GM15510 (cell line): ENCODE measurements around the gene LPGAT1.

ENCODE experiments used
- POLR2A ChIP-seq: IDR thresholded peaks from 3 replicates; pipeline ENCODE4 v1.6.1; 2011; ENCODE audit warnings: borderline replicate concordance; ENCODE audit not compliant: insufficient read length; ENCODE audit errors: extremely low read depth

LPGAT1 gene

DNA sequence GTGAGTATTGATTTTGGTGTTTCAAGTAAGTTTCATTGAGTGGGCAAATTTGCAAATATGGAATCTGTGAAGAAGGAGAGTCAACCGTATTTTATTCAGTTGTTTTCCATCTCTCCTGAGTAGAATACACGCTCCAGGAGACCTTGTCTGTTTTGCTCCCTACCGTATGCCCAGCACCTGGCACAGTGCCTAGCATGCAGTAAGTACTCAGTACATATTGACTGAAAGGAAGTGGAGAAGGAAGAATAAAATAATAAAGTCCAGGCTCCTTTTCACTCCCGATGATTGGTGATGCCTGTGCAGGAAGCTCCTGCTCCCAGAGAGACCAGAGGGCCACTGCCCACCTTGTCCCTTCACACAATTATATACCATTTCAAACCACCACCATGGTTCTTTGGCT, 95.8 kb downstream of the LPGAT1 start:
- no peak for TF ChIP-seq POLR2A

DNA sequence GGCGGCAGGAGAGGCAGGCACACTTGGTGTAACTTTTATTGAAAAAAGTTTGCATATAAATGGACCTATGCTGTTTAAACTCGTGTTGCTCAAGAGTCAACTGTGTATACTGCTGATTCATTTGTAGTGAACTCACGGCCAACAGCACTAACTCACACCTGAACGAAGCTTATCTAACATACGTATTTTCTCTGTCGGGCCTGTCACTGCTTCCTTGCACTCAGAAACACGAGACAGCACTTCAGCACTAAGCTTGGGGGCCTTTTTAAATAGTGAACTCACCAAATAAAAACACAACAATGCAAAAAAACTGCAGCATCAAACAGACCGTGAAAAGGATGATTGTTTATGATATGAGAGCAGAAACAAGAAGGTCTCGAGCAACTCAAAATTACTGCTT, 96.2 kb downstream of the LPGAT1 start:
- TF ChIP-seq POLR2A: no peak

DNA sequence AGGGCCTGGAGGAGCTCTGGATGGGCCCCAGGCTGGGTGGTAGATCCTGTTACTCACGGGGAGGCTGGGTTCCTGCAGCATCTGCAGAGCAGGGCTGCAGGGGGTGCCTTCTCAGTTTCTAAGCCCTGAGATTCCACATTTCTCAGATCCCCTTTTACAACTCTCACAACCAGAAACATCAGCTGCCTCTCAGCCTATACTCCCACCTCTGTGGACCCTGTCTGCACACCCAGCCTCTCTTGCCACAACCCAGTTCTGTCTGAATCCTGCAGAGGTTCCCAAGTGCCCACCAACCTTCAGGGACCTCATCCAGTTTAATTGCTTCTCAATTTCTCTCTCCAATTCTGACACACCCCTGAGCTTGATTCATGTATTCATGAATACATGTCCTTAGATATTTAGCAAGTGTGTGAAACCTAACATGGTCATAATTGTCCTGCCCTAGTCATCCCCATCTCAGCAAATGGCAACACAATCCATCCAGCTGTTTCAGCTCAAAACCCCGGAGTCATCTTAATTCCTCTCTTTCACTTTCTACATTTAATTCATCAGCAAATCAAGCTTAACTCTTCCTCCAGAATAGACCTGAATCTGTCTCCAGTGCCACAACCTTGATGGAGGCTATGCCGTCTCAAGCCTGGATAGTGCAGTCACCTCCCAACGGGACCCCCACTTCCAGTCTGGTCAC, 98.1 kb downstream of the LPGAT1 start:
- no peak for TF ChIP-seq POLR2A

DNA sequence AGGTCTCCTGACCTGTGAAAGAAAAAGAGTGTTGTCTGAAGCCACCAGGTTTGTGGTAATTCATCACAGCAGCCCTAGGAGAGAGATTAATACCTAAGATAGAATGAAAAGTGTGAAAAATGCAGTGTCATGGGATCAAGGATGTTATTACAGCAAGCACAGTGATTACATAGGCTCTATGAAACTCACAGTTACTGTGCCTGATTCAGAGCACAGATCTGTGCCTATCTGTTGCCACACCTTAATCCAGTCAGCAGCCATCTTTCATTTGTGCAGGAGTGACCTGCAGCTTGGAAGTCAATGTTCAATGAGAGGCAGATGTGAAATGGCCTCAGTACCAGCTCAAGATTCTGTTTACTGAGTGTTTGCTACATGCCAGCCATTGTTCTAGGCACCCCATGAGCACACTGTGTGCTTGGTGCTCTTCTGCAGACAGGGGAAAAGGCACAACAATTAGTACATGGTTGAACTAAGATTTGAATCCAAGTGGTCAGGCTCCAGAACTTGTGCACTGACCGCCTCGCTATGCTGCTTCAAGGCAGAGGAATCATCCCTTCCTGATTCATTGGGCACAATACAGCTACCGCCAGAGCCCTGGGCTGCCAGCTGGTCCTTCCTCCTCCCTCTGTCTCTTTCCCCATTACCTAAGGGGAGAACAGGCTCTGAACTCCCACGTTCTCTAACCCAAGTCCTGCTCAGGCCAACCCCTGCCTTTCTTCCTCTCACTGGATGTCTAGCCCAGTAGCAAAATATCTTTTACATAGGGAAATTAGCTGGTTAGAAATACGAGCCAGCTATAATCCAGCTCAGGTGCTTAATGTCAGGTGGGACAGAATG, 98.9 kb downstream of the LPGAT1 start:
- no peak for TF ChIP-seq POLR2A

DNA sequence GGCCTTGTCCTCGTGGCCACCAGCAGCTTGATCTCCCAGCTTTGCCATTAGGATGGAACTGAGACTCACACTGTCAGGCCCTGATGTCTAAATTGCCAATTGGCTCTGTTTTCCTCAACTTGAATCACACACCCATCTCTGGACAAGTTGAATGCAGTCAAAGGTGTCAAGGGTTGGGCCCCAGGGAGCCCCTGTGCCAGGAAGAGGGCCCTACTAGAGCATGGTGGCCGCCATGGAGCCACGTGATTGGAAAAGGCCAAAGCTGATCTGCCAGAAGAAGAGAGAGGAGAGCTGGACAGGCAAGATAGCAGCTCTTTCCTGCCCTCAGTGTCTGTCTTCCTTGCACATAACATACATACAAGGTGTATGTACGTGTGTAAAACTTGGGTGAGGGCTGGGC, 100.2 kb downstream of the LPGAT1 start:
- no peak for TF ChIP-seq POLR2A

DNA sequence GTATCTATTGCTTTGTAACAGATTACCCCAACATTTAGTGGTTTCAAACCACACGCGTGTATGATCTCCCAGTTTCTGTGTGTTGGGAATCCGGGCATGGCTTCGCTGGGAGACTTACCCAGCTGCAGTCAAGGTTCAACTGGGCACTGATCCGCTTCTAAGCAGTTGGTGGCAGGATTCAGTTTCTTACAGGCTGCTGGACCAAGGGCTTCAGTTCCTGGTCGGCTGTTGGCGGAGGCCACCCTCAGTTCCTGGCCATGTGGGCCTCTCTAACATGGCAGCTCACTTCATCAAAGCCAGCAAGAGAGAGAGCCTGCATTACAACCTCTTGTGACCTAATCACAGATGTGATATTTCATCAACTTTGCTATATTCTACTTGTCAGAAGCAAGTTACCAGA, 101.3 kb downstream of the LPGAT1 start:
- no peak for TF ChIP-seq POLR2A

DNA sequence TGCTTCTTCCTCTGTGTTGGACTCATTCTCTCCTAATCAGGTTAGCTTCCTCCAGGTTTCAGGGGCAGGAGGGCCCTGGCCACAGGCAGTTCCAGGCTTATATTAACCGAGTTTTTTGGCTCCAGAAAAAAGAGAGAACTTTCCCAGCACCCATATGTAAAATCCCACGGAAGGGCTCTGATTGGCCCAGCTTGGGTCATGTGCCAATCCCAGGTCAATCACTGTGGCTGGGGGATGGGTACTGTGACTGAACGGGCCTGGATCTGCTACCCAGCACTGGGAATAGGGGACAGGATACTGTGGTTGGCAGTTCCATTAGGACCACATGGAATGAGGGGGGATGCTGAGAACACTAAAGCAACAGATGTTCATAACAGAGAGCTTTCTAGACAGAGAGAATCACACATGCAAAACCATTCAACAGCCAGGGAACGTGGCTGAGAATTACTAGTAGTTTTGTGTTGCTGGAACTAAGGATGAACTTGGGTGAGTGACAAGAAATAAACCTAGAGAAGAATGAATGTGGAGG, 104.0 kb downstream of the LPGAT1 start:
- no peak for TF ChIP-seq POLR2A

DNA sequence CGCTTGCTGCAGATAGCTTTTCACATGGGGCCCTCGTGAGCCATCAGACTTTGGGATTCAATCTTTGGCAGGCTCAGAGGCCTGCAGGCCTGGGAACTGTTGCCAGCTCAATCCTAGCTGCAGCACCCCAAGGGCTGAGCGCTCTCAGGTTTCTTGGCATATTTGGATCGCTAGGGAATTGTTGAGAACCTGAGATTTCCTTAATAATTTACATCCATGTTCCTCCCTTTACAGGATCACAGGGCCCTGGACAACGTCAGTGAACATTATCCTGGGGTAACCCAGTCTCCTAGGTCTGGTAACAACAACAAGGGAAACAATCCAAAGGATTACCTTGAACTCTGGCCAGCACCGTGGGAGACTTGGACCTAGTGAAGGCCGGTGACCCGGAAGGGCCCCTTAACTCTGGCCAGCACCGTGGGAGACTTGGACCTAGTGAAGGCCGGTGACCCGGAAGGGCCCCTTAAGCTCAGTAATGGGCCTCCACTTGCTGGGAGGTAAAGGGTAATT, 105.8 kb downstream of the LPGAT1 start:
- TF ChIP-seq POLR2A: no peak

DNA sequence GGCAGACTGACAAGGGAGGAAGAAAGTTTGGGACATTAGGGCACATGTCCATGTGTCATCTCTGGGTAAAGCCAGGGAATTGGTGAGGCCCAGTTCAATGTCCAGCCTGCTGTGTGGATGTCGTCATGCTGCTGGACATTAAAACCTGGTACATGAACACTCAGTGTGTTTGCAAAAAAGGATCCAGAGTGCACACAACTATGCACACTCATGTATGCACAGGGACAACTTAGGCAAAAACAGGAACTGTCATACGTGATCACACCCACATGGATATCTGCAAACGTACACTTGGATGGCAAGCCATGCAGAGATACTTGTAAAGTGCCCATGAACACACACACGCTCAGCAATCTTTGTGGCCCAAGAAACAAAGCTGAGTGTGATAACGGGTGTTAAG, 107.3 kb downstream of the LPGAT1 start:
- no peak for TF ChIP-seq POLR2A

DNA sequence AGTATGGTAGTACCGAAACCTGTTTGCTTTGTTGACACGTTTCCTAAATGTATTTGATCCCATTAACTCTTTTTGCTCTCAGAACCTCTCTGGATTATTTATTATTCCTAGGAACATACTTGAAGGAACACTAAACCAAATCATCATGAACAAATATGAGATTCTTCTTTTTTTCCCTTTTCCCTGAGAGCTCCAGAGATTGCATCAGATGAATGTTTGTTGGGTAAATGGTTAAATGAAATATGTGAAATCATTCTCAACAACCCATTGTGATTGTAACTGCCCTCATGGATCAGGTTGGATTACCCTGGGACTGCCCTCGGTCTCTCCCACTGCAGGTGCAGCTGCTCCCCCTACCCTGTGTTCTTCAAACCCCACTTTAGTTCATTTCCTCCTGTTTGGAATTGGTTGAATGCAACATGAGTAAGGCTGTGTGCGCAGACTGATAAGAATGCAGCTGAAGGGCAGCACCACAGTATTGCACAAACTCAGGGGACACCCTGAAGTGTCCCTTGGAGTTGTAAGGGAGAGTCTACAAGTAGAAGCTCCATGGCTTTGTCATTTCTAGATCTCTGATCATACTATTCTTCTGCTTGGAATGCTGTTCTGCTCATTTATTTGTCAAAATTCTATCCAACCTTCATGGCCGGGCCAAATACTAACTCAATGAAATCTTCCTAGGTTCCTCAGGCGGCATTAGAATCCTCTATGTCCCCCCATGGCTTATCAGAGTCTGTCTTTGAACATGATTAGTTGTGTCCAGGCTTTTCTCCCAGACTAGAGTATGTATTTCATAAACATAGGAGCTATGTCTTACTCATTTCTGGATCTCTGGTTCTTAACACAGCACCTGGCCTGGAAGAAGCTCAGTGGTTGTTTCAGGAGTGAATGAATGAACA, 108.0 kb downstream of the LPGAT1 start:
- TF ChIP-seq POLR2A: no peak

DNA sequence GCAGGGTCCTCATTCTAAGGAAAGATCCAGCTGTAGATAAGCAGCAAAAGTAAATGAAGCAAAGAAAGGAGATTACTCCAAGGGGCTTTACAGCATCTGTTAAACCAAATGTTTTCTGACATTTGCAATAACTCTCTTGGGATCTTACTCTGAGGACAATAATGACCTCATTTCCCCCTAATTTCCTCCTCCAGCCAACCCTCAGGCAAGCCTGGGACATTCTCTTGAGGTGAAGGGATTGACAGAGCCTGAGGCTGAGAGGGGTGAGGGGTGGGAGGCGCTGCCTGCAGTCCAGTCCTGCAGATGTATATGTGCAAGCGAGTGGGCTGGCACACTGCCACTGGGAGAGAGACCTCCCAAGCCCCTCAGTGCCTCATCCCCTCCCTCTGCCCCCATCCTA, 114.6 kb downstream of the LPGAT1 start:
- TF ChIP-seq POLR2A: no peak

DNA sequence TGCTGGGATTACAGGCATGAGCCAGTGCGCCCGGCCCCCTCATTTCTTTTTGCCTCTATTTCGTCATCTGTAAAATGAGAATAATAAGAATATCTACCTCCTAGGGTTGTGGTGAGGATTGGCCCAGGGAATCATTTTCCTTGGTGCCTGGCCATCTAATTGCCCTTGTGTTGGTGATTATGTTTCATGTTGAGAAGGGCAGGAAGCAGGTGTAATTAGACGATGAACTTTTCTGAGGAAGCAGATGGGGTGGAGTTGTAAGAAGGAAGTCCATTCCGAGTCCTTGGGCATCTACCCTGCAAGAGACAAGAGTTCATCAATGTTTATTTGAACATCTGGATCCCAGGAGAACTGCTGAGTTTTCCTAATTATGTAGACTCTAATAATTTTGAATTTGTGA, 116.4 kb downstream of the LPGAT1 start:
- TF ChIP-seq POLR2A: no peak

DNA sequence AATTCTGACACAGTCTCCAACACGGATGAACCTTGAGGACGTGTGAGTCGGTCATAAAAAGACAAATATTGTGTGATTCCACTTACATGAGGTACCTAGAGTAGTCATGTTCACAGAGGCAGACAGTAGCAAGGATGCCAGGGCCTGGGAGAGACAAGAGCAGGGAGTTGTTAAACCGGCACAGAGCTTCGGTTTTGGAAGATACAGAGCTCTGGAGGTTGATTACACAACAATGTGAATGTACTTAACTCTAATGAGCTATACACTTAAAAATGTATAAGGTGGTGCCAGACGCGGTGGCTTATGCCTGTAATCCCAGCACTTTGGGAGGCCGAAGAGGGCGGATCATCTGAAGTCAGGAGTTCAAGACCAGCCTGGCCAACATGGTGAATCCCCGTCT, 117.3 kb downstream of the LPGAT1 start:
- TF ChIP-seq POLR2A: no peak

DNA sequence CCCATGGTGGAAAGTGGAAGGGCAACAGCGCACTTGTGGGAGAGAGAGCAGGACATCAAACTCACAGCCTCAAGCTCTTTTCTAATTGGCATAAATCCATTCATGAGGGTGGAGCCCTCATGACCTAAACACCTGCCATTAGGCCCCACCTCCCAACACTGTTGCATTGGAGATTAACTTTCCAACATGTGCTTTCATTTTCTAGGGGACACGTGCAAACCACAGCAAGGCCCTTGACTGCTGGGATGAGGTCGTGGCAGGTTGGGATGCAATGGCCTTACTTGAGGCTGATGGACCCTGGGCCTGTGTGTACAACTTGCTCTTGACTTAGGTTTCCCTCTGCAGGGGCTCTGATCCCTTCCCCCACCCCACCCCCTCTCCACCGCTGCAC, 119.3 kb downstream of the LPGAT1 start:
- no peak for TF ChIP-seq POLR2A

DNA sequence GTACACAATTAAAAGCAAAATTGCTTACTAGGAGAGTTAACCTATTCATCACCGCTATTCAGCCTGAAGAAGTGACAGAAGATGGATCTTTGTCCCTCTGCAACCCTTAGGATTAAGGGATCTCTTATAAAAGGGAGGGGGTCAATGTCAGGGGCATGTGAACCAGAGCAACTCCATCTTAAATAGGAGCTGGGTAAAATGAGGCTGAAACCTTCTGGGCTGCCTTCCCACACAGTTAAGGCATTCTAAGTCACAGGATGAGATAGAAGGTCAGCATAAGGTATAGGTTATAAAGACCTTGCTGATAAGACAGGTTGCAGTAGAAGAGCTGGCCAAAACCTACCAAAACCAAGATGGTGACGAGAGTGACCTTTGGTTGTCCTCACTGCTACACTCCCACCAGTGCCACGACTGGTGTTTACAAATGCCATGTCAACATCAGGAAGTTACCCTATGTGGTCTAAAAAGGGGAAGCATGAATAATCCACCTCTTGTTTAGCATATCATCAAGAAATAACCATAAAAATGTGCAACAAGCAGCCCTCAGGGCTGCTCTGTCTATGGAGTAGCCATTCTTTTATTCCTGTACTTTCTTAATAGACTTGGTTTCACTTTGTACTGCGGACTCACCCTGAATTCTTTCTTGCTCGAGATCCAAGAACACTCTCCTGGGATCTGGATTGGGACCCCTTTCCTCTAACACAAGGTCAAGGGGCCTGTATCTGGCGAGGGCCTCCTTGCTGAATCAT, 119.8 kb downstream of the LPGAT1 start:
- no peak for TF ChIP-seq POLR2A

DNA sequence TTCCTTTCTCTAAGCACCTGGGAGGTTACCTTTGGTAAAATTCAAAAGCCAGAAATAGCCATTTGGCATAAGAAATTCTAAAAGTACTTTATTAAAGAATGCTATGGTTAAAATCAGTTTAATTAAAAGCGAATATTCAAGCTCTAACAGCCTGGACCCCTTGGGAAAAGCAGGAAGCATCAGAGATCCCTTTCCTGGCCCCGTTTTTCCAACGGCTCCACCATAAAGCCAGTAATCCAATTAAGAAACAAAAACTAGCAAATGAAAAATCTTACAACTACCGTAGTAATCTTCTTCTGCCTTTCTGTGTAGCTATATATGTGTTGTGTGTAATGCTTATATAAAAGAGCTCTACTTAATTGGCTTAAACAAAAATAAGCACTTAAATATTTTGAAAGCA, 121.6 kb downstream of the LPGAT1 start:
- no peak for TF ChIP-seq POLR2A
